ENCODE results near the gene ACR.

The ACR gene

DNA sequence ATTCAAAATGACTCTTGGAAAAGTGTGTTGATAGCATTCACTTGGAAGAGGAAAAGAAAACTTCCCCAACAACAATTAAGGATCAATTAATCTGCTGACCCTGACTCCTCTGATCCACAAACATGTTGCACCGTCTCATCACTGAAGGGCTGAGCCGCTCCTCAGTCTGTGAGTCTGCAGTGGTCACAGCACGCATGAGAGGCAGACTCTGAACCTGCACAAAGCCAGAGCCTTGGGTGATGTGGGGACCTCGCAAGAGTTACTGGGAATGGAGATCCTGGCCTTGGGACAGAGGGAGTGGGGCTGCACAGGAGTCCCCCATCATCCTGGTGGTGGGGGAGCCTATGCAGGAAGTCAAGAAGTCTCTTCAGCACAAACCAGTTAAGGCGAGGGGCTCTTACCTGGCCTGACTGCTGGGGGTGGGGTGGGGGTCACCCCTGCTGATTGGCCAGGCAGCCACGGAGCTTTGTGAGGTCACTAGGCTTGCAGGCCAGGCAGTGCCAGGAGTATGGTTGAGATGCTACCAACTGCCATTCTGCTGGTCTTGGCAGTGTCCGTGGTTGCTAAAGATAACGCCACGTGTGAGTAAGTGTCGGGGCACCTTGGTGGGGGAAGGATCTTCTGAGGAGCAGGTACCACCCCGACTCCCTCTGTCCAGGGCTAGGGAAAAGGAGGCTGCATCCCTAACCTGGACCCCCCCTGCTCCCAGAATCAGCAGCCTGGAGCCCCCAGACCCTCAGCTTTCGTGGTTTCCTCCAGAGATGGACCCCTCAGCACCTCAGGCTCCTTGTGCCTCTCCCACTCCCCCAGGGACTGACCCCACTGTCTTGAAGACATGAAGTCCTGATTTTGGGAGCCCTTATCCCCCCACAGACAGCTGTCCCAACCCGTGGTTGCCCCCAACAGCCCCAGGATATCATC lies at the start of gene ACR:
Gene ACR, plus strand, starts transcription at position 477 of the 921 bp plus-strand sequence. Its CDS starts 32 bp downstream, at position 509.
- no peak within 1 kb of the TSS for H3K27ac Mint-ChIP-seq
- H3K27me3 Mint-ChIP-seq = no peaks in the 10 kb centered on the region
- H3K4me1 Mint-ChIP-seq (ENCODE audit: low read depth) = no peaks in the 10 kb centered on the region
- peak; percentile 23 for DNase-seq
- no peaks in the 10 kb centered on the region for H3K36me3 Mint-ChIP-seq (ENCODE audit: low read depth)
- no peak within 1 kb of the TSS for H3K4me3 Mint-ChIP-seq
- H3K9me3 Mint-ChIP-seq = no peaks in the 10 kb centered on the region

DNA sequence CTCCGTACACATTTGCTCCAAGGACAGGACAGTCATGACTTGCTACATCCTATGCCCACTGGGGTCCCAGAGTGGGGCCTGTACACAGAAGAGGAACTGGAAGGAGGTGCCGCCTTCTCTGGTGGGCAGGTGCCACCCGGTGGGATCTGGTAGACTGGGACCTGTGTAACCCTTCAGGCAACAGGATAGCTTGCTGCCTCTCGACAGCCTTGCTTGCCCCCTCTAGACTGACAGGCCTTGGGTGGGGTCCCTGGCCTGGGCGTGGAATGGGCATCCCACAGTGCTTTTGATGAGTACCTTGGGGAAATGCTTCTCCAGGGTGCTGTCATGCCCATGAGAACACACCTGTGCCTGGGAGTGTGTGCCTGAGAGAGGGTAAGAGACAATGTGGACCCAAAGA lies 49.6 kb upstream of the ACR start:
- H3K4me3 Mint-ChIP-seq = no peak overlapping the region
- H3K4me1 Mint-ChIP-seq (ENCODE audit: low read depth) = peaks cover 4% of the 10 kb centered on the region
- no peaks in the 10 kb centered on the region for H3K36me3 Mint-ChIP-seq (ENCODE audit: low read depth)
- peaks cover 5% of the 10 kb centered on the region for H3K27me3 Mint-ChIP-seq
- no peak overlapping the region for H3K27ac Mint-ChIP-seq
- DNase-seq = no peak
- no peaks in the 10 kb centered on the region for H3K9me3 Mint-ChIP-seq

DNA sequence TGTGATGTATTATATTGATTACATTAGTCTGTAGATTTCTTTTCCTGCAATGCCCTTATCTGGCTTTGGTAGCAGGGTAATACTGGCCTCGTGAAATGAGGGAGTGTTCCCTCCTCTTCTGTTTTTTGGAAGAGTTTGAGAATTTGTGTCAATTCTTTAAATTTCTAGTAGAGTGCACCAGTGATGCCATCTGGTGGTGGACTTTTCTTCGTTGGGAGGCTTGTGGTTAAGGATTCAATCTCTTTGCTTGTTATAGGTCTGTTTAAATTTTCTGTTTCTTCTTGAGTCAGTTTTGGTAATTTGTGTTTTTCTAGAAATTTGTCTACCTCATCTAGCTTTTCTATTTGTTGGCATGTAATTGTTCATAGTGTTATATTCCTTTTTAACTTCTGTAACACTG lies 46.5 kb upstream of the ACR start:
- Mint-ChIP-seq H3K9me3 (no peaks in the 10 kb centered on the region), H3K27me3 (peaks cover 5% of the 10 kb centered on the region), H3K27ac (no peak overlapping the region), H3K4me1 (ENCODE audit: low read depth) (peaks cover 4% of the 10 kb centered on the region), H3K4me3 (no peak overlapping the region), H3K36me3 (ENCODE audit: low read depth) (no peaks in the 10 kb centered on the region)
- DNase-seq = no peak

DNA sequence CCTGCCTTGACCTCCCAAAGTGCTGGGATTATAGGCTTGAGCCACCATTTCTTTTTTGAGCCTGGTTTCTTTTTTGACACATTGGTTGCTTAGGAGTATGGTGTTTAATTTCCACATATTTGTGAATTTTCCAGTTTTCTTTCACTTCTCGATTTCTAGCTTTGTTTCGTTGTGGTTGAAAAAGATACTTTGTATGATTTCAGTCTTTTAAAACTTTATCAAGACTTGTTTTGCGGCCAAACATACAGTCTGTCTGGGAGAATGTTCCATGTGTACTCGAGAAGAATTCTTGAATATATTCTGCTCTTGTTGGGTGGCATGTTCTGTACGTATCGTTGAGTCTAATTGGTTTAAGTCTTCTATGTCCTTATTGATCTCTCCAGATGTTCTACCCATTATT lies 44.5 kb upstream of the ACR start:
- no peak overlapping the region for H3K4me3 Mint-ChIP-seq
- no peak for DNase-seq

DNA sequence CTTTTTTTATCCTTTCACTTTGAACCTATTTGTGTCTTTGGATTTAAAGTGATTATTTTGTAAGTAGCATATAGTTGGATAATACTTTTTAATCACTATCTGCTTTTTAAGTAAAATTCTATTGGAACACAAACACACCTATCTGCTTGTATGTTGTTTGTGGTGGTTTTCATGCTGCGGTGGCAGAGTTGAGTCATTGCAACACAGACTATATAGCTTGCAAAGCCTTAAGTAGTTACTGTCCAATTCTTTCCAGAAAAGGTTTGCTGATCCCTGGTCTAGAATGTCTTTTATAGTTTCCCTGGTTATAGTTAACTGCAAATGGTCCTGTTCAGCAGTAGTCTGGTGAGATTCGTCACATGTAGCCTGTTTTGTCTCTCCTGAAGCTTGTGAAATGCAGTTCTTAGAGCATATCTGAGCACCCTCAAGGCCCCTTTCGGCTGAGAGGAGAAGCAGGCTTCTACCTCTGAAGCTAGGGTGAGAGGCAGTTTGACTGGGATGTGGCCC lies 43.9 kb upstream of the ACR start:
- DNase-seq = no peak
- H3K4me1 Mint-ChIP-seq (ENCODE audit: low read depth) = peaks cover 4% of the 10 kb centered on the region
- no peaks in the 10 kb centered on the region for H3K27me3 Mint-ChIP-seq
- H3K36me3 Mint-ChIP-seq (ENCODE audit: low read depth) = no peaks in the 10 kb centered on the region
- no peak overlapping the region for H3K4me3 Mint-ChIP-seq
- H3K9me3 Mint-ChIP-seq = no peaks in the 10 kb centered on the region
- no peak overlapping the region for H3K27ac Mint-ChIP-seq

More for the DNA sequence above, 44.5 kb upstream of the ACR start:
- Mint-ChIP-seq H3K27me3 (no peaks in the 10 kb centered on the region), H3K27ac (no peak overlapping the region), H3K9me3 (no peaks in the 10 kb centered on the region), H3K36me3 (ENCODE audit: low read depth) (no peaks in the 10 kb centered on the region), H3K4me1 (ENCODE audit: low read depth) (peaks cover 4% of the 10 kb centered on the region)

DNA sequence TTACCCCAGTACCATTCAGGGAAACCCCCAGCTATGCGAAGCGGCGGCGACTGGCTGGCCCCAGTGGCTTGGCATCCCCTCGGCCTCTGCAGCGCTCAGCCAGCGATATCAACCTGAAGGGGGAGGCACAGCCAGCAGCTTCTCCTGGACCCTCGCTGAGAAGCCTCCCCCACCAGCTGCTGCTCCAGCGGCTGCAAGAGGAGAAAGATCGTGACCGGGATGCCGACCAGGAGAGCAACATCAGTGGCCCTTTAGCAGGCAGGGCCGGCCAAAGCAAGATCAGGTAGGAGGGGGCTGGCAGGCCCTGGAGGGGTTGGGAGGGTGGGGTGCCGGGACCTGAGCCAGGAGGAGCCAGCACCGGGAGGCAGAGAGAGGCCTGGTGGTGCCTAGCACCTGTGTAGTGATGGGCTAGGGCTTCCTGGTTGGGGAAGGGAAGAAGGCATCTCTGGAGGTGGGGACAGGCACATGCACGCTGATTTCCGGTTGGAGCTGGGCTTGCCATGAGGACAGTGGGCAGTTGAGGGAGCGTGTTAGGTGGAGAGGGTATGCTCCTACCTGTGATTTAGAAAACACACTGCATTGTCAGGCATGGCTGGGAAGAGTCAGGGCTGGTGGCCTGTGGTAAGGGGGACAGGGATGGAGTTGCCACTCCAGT lies 43.1 kb upstream of the ACR start:
- H3K27me3 Mint-ChIP-seq = no peaks in the 10 kb centered on the region
- DNase-seq = no peak
- H3K9me3 Mint-ChIP-seq = no peaks in the 10 kb centered on the region
- no peak overlapping the region for H3K27ac Mint-ChIP-seq
- H3K4me3 Mint-ChIP-seq = no peak overlapping the region
- no peaks in the 10 kb centered on the region for H3K36me3 Mint-ChIP-seq (ENCODE audit: low read depth)
- peaks cover 4% of the 10 kb centered on the region for H3K4me1 Mint-ChIP-seq (ENCODE audit: low read depth)

DNA sequence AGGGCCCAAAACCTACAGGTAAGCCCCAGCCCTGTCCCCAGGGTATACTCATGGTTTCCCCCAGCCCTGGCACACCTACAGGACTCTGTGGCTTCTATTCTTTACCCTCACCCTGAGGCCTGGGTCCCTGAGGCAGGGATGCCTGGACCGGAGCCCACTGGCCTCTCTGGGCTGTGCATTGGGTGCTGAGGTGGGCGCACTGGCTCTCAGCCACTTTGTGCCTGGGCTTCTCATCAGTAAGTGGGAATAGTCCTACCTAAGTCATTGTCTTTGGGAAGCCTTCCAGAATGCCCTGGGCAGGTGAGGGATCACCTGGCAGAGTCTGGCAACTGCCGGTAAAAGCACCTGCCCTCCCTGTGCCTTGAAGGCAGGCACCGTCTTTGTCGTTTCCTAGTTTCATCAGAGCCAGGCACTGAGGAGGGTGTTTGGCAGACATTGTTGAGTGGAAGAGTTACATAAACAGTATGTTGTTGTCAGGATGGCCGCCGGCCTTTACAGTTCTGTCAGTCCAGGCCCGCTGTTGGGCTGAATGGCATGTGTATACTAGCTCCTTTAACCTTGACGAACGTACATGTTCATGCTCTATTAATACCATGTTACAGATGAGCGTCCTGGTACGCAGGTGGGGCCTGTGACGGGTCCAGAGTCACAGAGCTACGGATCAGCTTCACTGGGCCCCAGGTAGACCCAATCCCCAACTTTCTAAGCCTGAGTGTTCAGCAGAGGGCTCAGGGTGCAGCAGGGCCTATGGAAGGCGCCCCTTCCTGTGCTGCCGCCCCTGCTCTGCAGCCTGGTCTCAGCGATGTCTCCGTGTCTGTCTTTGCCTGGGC lies 42.4 kb upstream of the ACR start:
- H3K4me1 Mint-ChIP-seq (ENCODE audit: low read depth) = peaks cover 4% of the 10 kb centered on the region

DNA sequence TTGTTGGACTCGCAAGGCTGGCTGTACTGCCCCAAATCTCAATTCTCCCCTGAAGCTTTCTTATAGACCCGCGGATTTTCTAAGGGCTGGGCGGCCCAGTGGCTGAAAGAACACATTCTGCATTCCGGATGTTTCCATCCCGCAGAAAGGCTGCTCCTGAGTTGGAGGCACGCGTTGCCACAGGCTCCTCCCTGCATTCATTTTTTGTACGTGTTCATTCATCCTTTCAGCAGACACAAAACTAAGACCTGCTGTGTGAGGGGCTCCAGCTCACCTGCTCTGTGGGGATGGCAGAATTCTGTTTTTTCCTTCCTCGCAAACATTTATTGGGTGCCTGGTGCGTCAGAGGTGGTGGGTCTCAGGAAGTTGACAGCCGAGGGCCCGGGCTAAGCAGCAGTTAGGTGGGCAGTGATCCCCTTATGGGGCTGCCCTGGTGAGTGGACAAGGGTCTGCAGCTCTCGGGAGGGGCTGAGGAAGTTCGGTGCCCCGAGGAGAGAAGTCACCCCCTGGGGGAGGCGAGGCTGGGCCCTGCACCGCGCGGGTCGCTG lies 41.7 kb upstream of the ACR start:
- H3K4me1 Mint-ChIP-seq (ENCODE audit: low read depth) = peaks cover 4% of the 10 kb centered on the region

More for the DNA sequence above, 42.4 kb upstream of the ACR start:
- Mint-ChIP-seq H3K9me3 (no peaks in the 10 kb centered on the region), H3K36me3 (ENCODE audit: low read depth) (no peaks in the 10 kb centered on the region), H3K4me3 (no peak overlapping the region), H3K27ac (no peak overlapping the region), H3K27me3 (no peaks in the 10 kb centered on the region)
- DNase-seq = no peak

DNA sequence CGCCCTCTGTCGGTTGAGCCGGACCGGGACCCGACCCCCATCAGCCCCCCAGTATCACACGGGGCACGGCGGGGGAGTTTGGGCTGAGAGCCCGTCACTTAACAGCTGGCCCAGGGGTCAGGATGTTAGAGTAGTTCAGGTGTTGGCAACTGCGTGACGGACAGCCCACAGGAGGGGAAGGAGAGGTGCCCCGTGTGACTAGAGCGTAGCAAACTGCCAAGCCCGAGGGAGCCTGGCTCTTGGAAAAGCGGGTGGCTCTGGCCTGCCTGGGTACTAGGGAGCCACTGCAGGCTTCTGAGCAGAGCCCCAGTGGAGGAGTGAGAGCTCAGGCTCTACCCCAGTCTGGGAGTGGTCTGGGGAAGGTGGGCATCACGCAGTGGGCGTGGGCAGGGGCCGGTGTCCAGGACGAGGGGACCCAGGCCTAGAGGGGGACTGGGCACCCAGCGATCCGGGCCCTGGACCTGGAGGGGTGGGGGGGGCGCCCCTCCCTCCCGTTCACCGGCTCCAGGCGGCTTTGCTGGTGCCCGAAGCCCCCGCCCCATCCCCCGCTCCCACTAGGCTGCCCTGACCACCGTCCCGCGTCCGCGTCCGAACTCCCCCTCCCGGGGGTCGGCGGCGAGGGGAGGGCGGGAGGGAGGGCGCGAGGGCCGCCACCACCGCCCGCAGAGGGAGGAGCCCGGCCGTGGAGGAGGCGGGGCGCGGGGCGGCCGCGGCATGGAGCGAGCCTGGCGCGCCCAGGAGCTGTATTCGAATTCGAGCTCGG lies 41.0 kb upstream of the ACR start:
- Mint-ChIP-seq H3K9me3 (no peaks in the 10 kb centered on the region), H3K36me3 (ENCODE audit: low read depth) (no peaks in the 10 kb centered on the region), H3K27me3 (no peaks in the 10 kb centered on the region), H3K4me1 (ENCODE audit: low read depth) (peaks cover 2% of the 10 kb centered on the region), H3K4me3 (no peak overlapping the region), H3K27ac (no peak overlapping the region)
- no peak for DNase-seq

More for the DNA sequence above, 41.7 kb upstream of the ACR start:
- no peak overlapping the region for H3K27ac Mint-ChIP-seq
- no peaks in the 10 kb centered on the region for H3K9me3 Mint-ChIP-seq
- no peaks in the 10 kb centered on the region for H3K27me3 Mint-ChIP-seq
- H3K36me3 Mint-ChIP-seq (ENCODE audit: low read depth) = no peaks in the 10 kb centered on the region
- no peak for DNase-seq
- no peak overlapping the region for H3K4me3 Mint-ChIP-seq

DNA sequence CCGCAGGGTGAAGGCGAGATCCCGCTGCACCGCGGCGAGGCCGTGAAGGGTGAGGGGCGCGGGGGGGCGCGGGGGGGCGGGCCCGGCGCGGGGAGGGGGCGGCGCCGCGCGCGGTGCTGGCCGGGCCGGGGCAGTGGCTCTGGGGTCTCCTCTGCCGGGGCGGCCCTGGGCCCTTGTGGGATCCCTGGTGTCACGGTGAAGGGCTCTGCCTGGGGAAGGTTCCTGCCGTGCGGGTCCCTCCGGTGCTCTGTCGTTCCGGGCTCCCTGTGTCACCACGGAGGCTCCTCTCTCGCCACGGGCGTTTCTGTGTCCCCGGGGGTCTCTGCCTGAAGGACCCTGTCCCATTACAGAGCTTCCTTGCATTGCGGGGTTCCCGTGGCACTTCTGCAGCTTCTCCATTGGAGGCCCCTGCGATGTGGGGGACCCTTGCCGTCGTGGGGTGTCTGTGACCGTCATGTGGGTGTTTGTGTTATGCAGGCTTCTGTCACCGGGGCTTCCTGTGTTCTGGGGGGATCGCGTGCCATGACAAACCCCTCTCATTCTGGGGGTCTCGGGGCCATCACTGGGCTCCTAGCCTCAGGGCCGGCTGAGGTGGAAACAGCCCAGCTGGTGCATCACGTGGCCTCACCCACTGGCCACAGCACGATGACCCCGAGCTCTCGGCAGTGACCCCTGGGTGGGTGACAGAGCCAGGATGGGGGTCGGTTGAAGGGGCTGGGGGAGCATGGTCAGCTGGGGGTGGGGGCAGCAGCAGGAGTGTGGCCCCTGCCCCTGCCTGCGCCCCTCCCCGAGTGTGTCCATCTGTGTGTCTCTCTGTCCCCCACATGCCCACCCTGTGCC lies 40.1 kb upstream of the ACR start:
- H3K36me3 Mint-ChIP-seq (ENCODE audit: low read depth) = no peaks in the 10 kb centered on the region
- H3K4me1 Mint-ChIP-seq (ENCODE audit: low read depth) = peaks cover 11% of the 10 kb centered on the region
- H3K27ac Mint-ChIP-seq = no peak overlapping the region
- H3K27me3 Mint-ChIP-seq = no peaks in the 10 kb centered on the region
- DNase-seq = no peak
- H3K4me3 Mint-ChIP-seq = no peak overlapping the region
- H3K9me3 Mint-ChIP-seq = no peaks in the 10 kb centered on the region

DNA sequence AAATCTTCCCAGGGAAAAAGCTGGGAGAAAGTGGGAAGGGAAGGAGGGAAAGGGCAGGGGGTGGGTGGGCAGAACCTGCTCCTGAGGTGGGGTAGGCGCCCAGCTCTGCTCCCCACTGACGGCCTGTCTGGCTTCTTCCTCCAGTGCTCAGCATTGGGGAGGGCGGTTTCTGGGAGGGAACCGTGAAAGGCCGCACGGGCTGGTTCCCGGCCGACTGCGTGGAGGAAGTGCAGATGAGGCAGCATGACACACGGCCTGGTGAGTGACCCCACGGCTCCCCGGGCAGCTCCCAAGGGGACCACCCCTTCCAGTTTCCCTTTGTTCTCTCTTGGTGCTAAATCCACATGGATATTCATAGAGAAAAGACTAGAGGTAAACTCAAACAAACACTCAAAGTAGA lies 39.5 kb upstream of the ACR start:
- no peak for DNase-seq
- Mint-ChIP-seq H3K9me3 (no peaks in the 10 kb centered on the region), H3K4me3 (no peak overlapping the region), H3K27ac (no peak overlapping the region), H3K27me3 (no peaks in the 10 kb centered on the region), H3K4me1 (ENCODE audit: low read depth) (peaks cover 13% of the 10 kb centered on the region), H3K36me3 (ENCODE audit: low read depth) (no peaks in the 10 kb centered on the region)

DNA sequence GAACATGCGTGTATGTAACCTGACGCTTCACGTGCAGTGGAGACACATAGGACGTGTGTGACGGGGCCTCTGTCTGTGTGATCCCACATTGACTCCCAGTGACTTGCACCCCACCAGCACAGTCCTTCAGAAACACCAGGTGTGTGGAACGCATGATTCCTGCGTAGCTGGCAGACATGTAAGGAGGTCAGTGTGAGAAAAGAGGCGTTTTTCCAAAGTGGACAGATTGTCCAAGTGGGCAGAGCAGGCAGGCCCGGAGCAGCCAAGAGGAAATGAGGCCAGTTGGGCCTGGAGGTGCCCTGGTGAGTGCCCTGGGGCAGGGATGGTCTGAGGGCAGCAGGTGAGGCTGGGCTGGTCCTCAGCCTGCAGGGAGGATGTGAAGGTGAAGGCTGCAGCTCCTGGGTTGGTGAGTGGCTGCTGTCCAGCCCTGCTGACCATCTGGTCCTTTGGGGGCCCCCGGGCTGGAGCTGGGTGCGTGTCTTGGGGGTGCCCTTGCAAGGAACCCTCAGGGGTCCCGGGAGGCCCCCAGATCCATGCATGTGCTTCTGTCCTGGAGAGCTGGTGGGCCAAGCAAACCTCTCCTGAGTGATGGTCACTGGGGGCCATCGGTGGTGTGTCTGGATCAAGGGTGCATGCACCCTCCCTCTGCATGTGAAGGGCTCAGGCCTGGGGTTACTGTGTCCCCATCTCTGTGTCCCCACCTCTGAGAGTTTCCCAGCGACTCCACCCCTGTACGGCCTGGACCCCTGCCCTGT lies 38.8 kb upstream of the ACR start:
- H3K9me3 Mint-ChIP-seq = no peaks in the 10 kb centered on the region
- peaks cover 13% of the 10 kb centered on the region for H3K4me1 Mint-ChIP-seq (ENCODE audit: low read depth)
- H3K27ac Mint-ChIP-seq = no peak overlapping the region
- H3K4me3 Mint-ChIP-seq = no peak overlapping the region
- no peaks in the 10 kb centered on the region for H3K36me3 Mint-ChIP-seq (ENCODE audit: low read depth)
- no peak for DNase-seq
- no peaks in the 10 kb centered on the region for H3K27me3 Mint-ChIP-seq

Measured in activated T-cell treated with anti-CD3 and anti-CD28 coated beads, Interleukin-2, amount 50 U/mL, for 24 hours (primary cell).